Fibroblast of lung (primary cell): Measurements from ENCODE around the gene UNC5A. TPM values are rescaled to one million over a fixed set of nuclear protein-coding genes. Genes with fewer than 3 reads are reported as not detected.

ENCODE experiments used
- DNase-seq, 2 donors: peaks; one replicate each; pipeline versions ENCODE4 v3.0.0 to v3.0.0-alpha.2; 2010; ENCODE audit warnings: low read depth in 2 of 2
- H2AFZ ChIP-seq: 2 replicates; pipeline ENCODE4 v1.5.1; 2012; ENCODE audit warnings: low read length, control low read depth, inconsistent platforms
- H3K27ac ChIP-seq: 2 replicates; pipeline ENCODE4 v1.5.1; 2011; ENCODE audit warnings: low read length, control low read depth; ENCODE audit not compliant: insufficient read depth
- H3K27me3 ChIP-seq: 2 replicates; pipeline ENCODE4 v1.5.1; 2011; ENCODE audit warnings: mild to moderate bottlenecking, low read length; ENCODE audit not compliant: control insufficient read depth, insufficient read depth
- H3K36me3 ChIP-seq: 2 replicates; pipeline ENCODE4 v1.5.1; 2011; ENCODE audit warnings: low read length; ENCODE audit not compliant: control insufficient read depth, insufficient read depth
- H3K4me1 ChIP-seq: 2 replicates; pipeline ENCODE4 v1.5.1; 2011; ENCODE audit warnings: low read length; ENCODE audit not compliant: control insufficient read depth, insufficient read depth; ENCODE audit errors: extremely low read depth
- H3K4me2 ChIP-seq: 2 replicates; pipeline ENCODE4 v1.5.1; 2011; ENCODE audit warnings: low read length, control low read depth; ENCODE audit not compliant: insufficient read depth; ENCODE audit errors: extremely low read depth
- H3K4me3 ChIP-seq, 4 experiments: fragments of 200-600 bp in 1 of 4; sonication (generic) in 1 of 4; replicated peaks in 1 of 4; 2 replicates each; pipeline ENCODE4 v1.5.1; 2011 to 2016; ENCODE audit warnings: low read length in 4 of 4, low read depth in 3 of 4, mild to moderate bottlenecking in 3 of 4, control low read depth in 2 of 4, inconsistent platforms in 1 of 4, mixed read lengths in 1 of 4; ENCODE audit not compliant: insufficient read depth in 1 of 4; ENCODE audit errors: control extremely low read depth in 1 of 4
- H3K79me2 ChIP-seq: 2 replicates; pipeline ENCODE4 v1.5.1; 2012; ENCODE audit warnings: mild to moderate bottlenecking, low read length, inconsistent platforms; ENCODE audit not compliant: control insufficient read depth, insufficient read depth
- H3K9ac ChIP-seq: 2 replicates; pipeline ENCODE4 v1.5.1; 2011; ENCODE audit warnings: mild to moderate bottlenecking, low read length, control low read depth; ENCODE audit not compliant: insufficient read depth
- H3K9me3 ChIP-seq: 2 replicates; pipeline ENCODE4 v1.5.1; 2012; ENCODE audit warnings: low read depth, low read length; ENCODE audit not compliant: control insufficient read depth, insufficient read depth
- H4K20me1 ChIP-seq: 2 replicates; pipeline ENCODE4 v1.5.1; 2011; ENCODE audit warnings: low read length; ENCODE audit not compliant: control insufficient read depth, insufficient read depth; ENCODE audit errors: extremely low read depth
- EZH2 ChIP-seq: IDR thresholded peaks from 2 replicates; pipeline ENCODE4 v1.5.1; 2012; ENCODE audit warnings: low read length, control low read depth, mild to moderate bottlenecking; ENCODE audit errors: missing control alignments
- polyA plus RNA-seq, 2 donors: library from polyadenylated mRNA; depleted of rRNA in 1 of 2; stranded (reverse) in 1 of 2; unstranded in 1 of 2; fragments of >200 nt; gene quantifications; 2 replicates each; pipeline ENCODE4 v1.2.1, GENCODE V29; 2011 to 2012; ENCODE audit warnings: missing spikeins in 1 of 2
- total RNA-seq: library from RNA; depleted of rRNA; stranded (reverse); fragments of >200 nt; gene quantifications from 2 replicates; pipeline ENCODE4 v1.2.1, GENCODE V29; 2014
- TF ChIP-seq, protein P1 (sequence below), 2 donors: IDR thresholded peaks in 1 of 2; conservative IDR thresholded peaks in 1 of 2; 1 replicate in 1 of 2; 2 replicates in 1 of 2; pipeline ENCODE4 v1.5.1; 2011 to 2012; ENCODE audit warnings: low read length in 2 of 2, control low read depth in 1 of 2, inconsistent platforms in 1 of 2, low read depth in 1 of 2, mild to moderate bottlenecking in 1 of 2

Gene UNC5A
- total and polyA plus RNA-seq, 2 donors (not counting 1 experiment from before 2014, with no cell fraction given), result not detected

DNA sequence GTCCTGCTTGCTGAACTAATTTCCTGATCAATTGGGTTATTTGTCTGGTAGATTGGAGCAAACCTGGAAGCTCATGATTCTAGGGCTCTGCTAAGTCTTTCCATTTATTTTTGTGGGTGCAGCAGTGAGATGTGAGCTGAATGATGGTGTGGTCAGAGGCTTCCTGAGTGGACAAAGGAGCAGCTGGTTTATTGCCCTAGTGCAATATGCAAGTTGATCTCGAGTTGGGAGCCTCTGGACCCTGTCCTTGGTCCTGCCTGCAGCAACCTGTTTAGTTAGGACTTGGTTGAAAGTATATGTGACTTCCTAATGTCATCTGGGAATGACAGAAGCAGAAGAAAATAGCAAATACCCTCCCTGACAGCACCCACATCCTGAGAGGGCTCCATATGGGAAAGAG, 4.2 kb upstream of the UNC5A start:
- no peak overlapping the region for H3K4me2 ChIP-seq
- peak; percentile 10 to 19 for DNase-seq
- H2AFZ ChIP-seq, result no peak overlapping the region

DNA sequence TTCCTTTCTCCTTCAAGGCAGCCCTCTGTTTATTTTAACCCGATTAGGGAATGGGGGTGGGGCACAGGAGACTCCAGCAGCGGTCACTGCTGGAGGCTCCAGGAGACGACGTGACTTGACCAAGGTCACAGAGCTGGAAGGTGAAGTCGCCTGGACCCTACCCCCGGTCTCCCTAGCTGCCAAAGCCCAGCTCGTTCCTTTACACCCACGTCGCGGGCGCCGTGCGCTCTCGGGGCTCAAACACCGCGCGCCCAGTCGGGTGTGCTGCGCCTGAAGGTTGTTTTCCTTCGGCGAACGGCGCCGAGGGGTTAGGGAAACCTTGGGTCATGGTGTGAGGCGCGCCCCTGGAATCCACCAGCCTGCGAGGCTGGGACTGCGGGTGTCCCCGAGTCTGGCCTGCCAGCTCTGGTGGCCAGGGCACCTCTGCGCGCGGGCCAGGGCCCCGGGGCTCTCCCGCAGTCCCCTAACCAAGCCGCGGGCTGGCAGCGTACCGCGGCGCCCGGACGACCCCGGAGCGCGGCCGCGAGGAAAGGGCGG, 747 bp upstream of the UNC5A start:
- TF ChIP-seq, protein P1, sequence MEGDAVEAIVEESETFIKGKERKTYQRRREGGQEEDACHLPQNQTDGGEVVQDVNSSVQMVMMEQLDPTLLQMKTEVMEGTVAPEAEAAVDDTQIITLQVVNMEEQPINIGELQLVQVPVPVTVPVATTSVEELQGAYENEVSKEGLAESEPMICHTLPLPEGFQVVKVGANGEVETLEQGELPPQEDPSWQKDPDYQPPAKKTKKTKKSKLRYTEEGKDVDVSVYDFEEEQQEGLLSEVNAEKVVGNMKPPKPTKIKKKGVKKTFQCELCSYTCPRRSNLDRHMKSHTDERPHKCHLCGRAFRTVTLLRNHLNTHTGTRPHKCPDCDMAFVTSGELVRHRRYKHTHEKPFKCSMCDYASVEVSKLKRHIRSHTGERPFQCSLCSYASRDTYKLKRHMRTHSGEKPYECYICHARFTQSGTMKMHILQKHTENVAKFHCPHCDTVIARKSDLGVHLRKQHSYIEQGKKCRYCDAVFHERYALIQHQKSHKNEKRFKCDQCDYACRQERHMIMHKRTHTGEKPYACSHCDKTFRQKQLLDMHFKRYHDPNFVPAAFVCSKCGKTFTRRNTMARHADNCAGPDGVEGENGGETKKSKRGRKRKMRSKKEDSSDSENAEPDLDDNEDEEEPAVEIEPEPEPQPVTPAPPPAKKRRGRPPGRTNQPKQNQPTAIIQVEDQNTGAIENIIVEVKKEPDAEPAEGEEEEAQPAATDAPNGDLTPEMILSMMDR (conservative IDR thresholded peaks at IDR 0.05 in 1 of 2, IDR thresholded peaks at IDR 0.05 in 1 of 2; ENCODE audit: low read depth in 1 of 2, low read length in 2 of 2), result no peak
- TF ChIP-seq EZH2, result peak; percentile 84
- no peak overlapping the region for H3K4me3 ChIP-seq
- no peaks in the 10 kb centered on the region for H4K20me1 ChIP-seq
- no peaks in the 10 kb centered on the region for H3K9me3 ChIP-seq
- DNase-seq, result no peak
- no peaks in the 10 kb centered on the region for H3K4me1 ChIP-seq
- peaks cover 24% of the 10 kb centered on the region for H3K27me3 ChIP-seq
- H3K9ac ChIP-seq, result no peak overlapping the region
- H3K27ac ChIP-seq, result no peak overlapping the region
- no peak overlapping the region for H3K4me2 ChIP-seq
- H3K79me2 ChIP-seq, result no peaks in the 10 kb centered on the region
- H2AFZ ChIP-seq, result no peak overlapping the region
- H3K36me3 ChIP-seq, result no peaks in the 10 kb centered on the region

More for the DNA sequence above, 4.2 kb upstream of the UNC5A start:
- Histone ChIP-seq H3K9ac (no peak overlapping the region), H3K4me1 (no peaks in the 10 kb centered on the region), H3K4me3 (no peak overlapping the region), H3K9me3 (no peaks in the 10 kb centered on the region), H3K36me3 (no peaks in the 10 kb centered on the region), H3K27me3 (peaks cover 13% of the 10 kb centered on the region), H4K20me1 (no peaks in the 10 kb centered on the region), H3K27ac (no peak overlapping the region), H3K79me2 (no peaks in the 10 kb centered on the region)
- TF ChIP-seq EZH2, result no peak
- TF ChIP-seq, protein P1 (conservative IDR thresholded peaks at IDR 0.05 in 1 of 2, IDR thresholded peaks at IDR 0.05 in 1 of 2; ENCODE audit: low read depth in 1 of 2, low read length in 2 of 2), result no peak

DNA sequence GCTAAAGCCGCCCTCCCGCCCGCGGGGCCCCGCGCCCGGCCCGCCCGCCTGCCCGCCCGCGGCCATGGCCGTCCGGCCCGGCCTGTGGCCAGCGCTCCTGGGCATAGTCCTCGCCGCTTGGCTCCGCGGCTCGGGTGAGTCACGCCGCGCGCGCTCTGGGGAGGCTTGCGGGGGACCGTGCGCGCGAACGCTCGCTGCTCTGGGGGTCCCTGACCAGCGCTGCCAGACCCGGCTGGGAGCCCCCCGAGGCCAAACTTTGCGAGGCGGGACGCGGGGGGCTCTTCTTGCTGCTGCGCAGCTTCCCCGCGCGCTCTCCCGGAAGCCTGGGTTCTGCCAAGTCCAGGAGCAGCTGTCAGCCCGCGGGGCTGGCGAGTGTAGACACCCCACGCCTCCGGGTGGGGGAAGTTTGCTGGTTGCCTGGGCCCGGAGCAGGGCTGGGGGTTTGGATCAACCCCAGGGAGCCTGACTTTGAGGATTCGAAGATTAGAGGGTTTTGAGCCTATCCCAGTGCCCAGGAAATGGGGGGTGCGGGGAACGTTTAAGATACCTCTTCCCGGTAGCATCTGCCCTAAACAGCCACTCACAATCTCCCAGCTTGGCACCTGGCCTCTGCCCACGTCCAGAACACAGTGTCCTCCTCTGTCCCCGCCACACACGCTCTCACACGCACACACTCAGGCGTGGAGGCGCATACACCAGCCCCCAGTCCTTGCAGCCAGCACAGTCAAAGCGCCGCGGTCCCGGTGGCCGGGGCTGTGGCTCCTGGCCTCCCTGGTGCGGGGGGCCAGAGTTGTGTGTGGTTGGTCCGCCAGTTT, 535 bp downstream of the UNC5A start:
- TF ChIP-seq, protein P1 (conservative IDR thresholded peaks at IDR 0.05 in 1 of 2, IDR thresholded peaks at IDR 0.05 in 1 of 2; ENCODE audit: low read depth in 1 of 2, low read length in 2 of 2), result no peak
- peak; percentile 65 for TF ChIP-seq EZH2
- H3K4me3 ChIP-seq, result peak overlapping the region in 1 of 4 experiments; percentile 25
- DNase-seq, result peak; percentile 9 to 39
- H3K36me3 ChIP-seq, result no peaks in the 10 kb centered on the region
- H3K4me1 ChIP-seq, result no peaks in the 10 kb centered on the region
- H3K9ac ChIP-seq, result no peak overlapping the region
- no peaks in the 10 kb centered on the region for H3K79me2 ChIP-seq
- H3K9me3 ChIP-seq, result no peaks in the 10 kb centered on the region
- no peak overlapping the region for H2AFZ ChIP-seq
- H3K4me2 ChIP-seq, result peak overlapping the region; percentile 25
- peaks cover 28% of the 10 kb centered on the region for H3K27me3 ChIP-seq
- no peak overlapping the region for H3K27ac ChIP-seq
- H4K20me1 ChIP-seq, result no peaks in the 10 kb centered on the region
